GM18907 (cell line): ENCODE results near the gene GABBR2.

Experiments
- ATAC-seq: cut with Tn5 transposase; IDR thresholded peaks from one replicate; pipeline ENCODE4 v1.9.1; 2021; ENCODE audit warnings: mild to moderate bottlenecking, moderate library complexity; ENCODE audit not compliant: unreplicated experiment

The GABBR2 gene

GRCh38 chr9:98416294-98417248 is 292.2 kb downstream of the GABBR2 start:
- no peak for ATAC-seq

- no peak for ATAC-seq
These were observed 293.0 kb downstream of the GABBR2 start for GRCh38 chr9:98415782-98416181.

GRCh38 chr9:98413084-98413483 is 295.7 kb downstream of the GABBR2 start:
- ATAC-seq, result no peak

- no peak for ATAC-seq
These were observed 296.5 kb downstream of the GABBR2 start for GRCh38 chr9:98412101-98412842.

- ATAC-seq, result no peak
These were observed 298.5 kb downstream of the GABBR2 start for GRCh38 chr9:98410185-98410697.

GRCh38 chr9:98409719-98410118 is 299.0 kb downstream of the GABBR2 start:
- ATAC-seq, result no peak

GRCh38 chr9:98406469-98406868 is 302.3 kb downstream of the GABBR2 start:
- no peak for ATAC-seq

GRCh38 chr9:98404237-98404636 is 304.5 kb downstream of the GABBR2 start:
- no peak for ATAC-seq

GRCh38 chr9:98403715-98404114 is 305.0 kb downstream of the GABBR2 start:
- no peak for ATAC-seq

- no peak for ATAC-seq
These were observed 306.5 kb downstream of the GABBR2 start for GRCh38 chr9:98402019-98402840.

GRCh38 chr9:98401140-98402018 is 307.4 kb downstream of the GABBR2 start:
- ATAC-seq, result no peak

- ATAC-seq, result no peak
These were observed 308.6 kb downstream of the GABBR2 start for GRCh38 chr9:98399950-98400683.

GRCh38 chr9:98396656-98397055 is 312.1 kb downstream of the GABBR2 start:
- ATAC-seq, result no peak

- no peak for ATAC-seq
These were observed 312.5 kb downstream of the GABBR2 start for GRCh38 chr9:98396236-98396635.

- ATAC-seq, result no peak
These were observed 316.9 kb downstream of the GABBR2 start for GRCh38 chr9:98391867-98392266.

- no peak for ATAC-seq
These were observed 317.3 kb downstream of the GABBR2 start for GRCh38 chr9:98391406-98391805.

- ATAC-seq, result no peak
These were observed 323.0 kb downstream of the GABBR2 start for GRCh38 chr9:98385751-98386150.

GRCh38 chr9:98383758-98384157 is 325.0 kb downstream of the GABBR2 start:
- no peak for ATAC-seq
